Measurements from ENCODE around the gene SMTN. TPM values are rescaled to one million over a fixed set of nuclear protein-coding genes. Genes with fewer than 3 reads are reported as not detected.
A peak's percentile ranks its signal among the peaks of the same experiment; 100 is the strongest.

The SMTN gene
- total and polyA plus RNA-seq, 4 donors = 10.1 to 47.3 (median 13.8) TPM

GRCh38 chr22:31080164-31080847 lies 812 bp upstream of the SMTN start:
- Histone ChIP-seq H3K4me3 (ENCODE audit: low read depth in 1 of 3, low read length in 3 of 3) (peak overlapping the region; percentile 47 to 59 (median 58)), H3K27ac (ENCODE audit: low read depth in 1 of 2, low read length in 2 of 2) (peak overlapping the region; percentile 64 to 80), H3K27me3 (ENCODE audit: control insufficient read depth in 4 of 4, insufficient read depth in 4 of 4, low read length in 3 of 4) (no peaks in the 10 kb centered on the region), H3K36me3 (ENCODE audit: control insufficient read depth in 4 of 4, insufficient read depth in 3 of 4, low read depth in 1 of 4, low read length in 3 of 4) (no peaks in the 10 kb centered on the region), H3K9me3 (ENCODE audit: control insufficient read depth in 4 of 4, low read length in 3 of 4) (no peaks in the 10 kb centered on the region), H3K4me1 (ENCODE audit: control insufficient read depth in 4 of 4, insufficient read depth in 4 of 4, low read length in 3 of 4) (peaks cover 3 to 29% (median 12%) of the 10 kb centered on the region in 4 donors), H3K9ac (ENCODE audit: low read depth in 1 of 2, low read length in 2 of 2) (peak overlapping the region; percentile 53 to 69)
- TF ChIP-seq HNF4A (conservative IDR thresholded peaks at IDR 0.05) (no peak), JUND (IDR thresholded peaks at IDR 0.05) (no peak), FOXA1 (IDR thresholded peaks at IDR 0.05) (no peak), EGR1 (IDR thresholded peaks at IDR 0.05; ENCODE audit: low read depth in 2 of 2) (no peak), SP1 (IDR thresholded peaks at IDR 0.05) (no peak), YY1 (IDR thresholded peaks at IDR 0.05) (no peak), ATF3 (IDR thresholded peaks at IDR 0.05) (no peak), GABPA (IDR thresholded peaks at IDR 0.05 in 1 of 2, conservative IDR thresholded peaks at IDR 0.05 in 1 of 2) (no peak), TAF1 (conservative IDR thresholded peaks at IDR 0.05) (no peak), HNF4G (IDR thresholded peaks at IDR 0.05) (no peak), ZBTB33 (IDR thresholded peaks at IDR 0.05) (no peak), FOXA2 (IDR thresholded peaks at IDR 0.05) (no peak), CTCF (IDR thresholded peaks at IDR 0.05; ENCODE audit: low read depth, low read length, missing input control) (no peak), NR2F2 (IDR thresholded peaks at IDR 0.05) (no peak), MAX (IDR thresholded peaks at IDR 0.05) (no peak), RAD21 (IDR thresholded peaks at IDR 0.05) (no peak), RXRA (IDR thresholded peaks at IDR 0.05) (no peak), REST (IDR thresholded peaks at IDR 0.05) (no peak)
- DNase-seq (ENCODE audit: low spot score) = no peak
- 44% methylated on average over 5 of the region's 5 CpGs for WGBS

Data from liver (tissue), 9 donors.